GM10847 (cell line): ENCODE results near the gene NABP1.
A peak's percentile ranks its signal among the peaks of the same experiment; 100 is the strongest.

Experiments
- POLR2A ChIP-seq: IDR thresholded peaks from 2 replicates; pipeline ENCODE4 v1.6.1; 2011; ENCODE audit not compliant: insufficient read length; ENCODE audit errors: extremely low read depth

NABP1 gene, protein sequence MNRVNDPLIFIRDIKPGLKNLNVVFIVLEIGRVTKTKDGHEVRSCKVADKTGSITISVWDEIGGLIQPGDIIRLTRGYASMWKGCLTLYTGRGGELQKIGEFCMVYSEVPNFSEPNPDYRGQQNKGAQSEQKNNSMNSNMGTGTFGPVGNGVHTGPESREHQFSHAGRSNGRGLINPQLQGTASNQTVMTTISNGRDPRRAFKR

DNA sequence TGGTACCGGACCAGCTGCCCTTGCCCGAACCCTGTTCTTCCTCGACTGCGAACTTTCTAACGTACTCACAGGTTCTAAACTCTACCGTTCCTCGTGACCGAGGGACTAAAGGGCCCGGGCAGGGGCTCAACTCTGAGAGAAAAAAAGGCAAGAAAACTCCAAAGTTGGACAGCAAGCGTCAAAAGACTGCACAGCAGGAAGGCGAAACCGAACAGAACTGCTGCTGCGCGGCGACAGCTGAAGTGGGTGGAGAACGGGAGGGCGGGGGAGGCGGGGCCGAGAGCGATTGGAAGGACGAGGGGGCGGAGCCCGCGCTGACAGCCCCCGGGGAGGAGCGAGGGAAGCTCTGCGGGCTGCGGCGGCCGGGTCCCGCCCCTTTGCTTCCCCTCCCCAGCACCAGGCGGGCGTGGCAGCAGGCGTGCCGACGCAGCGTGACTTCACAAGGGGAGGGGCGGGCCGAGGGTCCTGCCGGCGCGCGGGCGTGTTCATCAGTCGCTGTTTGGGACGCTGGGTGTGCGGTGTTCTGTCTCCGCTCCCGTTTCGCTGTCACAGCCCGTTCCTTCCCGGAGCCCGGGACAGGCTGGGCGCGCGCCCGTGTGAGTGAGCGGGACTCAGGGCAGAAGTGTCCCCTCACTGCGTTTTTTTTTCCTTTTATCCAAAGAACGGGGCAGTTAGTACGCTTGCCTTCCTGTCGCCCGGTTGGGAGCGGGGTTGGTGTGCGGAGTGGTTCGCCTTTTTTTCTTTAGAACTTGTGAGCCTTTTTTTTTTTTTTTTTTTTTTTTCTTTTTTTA, at the start of gene NABP1:
Gene NABP1 (plus strand): TSS at position 491 of the 791 bp plus-strand sequence. CDS start 479 bp downstream, outside the sequence.
- TF ChIP-seq POLR2A = peak; percentile 100

DNA sequence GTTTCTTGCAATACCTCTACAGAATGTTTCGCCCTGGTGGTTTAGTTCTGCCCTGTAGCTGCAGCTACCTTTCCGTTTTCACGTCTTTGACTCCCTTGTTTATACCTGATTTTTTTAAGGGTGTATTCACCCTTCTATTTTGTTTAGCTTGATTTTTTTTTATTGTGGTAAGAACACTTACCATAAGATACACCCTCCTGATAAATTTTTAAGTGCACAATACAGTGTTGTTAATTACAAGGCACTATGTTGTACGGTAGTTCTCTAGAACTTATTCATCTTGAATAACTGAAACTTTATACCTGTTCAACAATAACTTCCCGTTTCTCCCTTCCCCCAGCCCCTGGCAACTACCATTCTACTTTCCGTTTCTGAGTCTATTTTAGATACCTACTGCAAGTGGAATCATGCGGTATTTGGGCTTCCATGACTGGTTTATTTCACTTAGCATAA, 48.9 kb upstream of the NABP1 start:
- TF ChIP-seq POLR2A = no peak

DNA sequence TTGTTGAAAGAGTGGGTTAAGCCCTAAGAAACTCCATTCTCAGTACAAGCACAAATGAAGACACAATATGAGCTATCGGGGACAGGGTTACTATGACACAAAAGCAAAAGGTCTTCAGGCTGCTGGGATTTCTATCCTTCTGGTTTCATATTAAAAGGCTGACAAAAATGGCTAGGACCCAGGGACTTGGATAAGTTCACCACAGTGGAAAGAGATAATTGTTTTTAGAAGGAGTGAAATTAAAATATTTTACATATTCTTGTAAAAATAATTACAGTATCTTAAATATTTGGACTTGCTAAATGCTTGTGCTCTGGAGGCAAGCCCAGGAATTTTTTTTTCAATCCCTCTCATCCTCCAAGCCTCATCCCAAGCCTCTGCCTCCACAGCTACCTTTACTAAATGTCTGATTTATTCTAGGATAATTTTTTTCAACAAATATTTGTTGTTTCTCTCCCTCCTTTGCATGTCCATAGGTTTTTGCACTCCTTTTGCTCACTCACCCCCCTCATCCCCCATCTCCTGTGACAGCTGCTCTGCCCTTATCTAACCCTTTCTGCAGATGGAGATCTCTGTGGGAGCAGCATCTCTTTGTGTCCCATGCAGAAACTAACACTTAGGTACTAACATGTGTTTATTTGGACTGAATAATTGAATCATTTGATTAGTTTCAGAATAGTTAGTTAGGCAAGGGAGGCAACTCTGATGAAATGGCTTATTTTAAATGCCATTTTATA, 47.8 kb upstream of the NABP1 start:
- no peak for TF ChIP-seq POLR2A

DNA sequence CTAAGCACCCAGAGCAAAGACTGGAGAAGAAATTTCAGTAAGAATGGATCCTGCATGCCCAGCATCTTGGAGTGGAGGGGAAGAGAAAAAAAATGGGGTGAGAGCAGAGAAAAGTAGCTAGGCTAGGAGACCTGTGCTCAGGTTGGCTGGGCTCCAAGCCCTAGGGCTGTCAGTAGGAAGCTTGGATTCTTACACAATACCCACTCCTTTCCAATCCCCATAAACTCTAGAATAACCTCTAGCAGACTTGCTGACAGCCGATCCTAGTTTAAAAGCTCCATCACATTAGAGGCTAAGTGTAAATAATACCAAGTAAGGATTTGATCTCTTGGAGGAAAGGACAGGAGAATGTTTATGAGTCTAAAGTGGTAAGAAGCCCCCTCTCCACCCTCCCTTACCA, 46.2 kb upstream of the NABP1 start:
- no peak for TF ChIP-seq POLR2A

DNA sequence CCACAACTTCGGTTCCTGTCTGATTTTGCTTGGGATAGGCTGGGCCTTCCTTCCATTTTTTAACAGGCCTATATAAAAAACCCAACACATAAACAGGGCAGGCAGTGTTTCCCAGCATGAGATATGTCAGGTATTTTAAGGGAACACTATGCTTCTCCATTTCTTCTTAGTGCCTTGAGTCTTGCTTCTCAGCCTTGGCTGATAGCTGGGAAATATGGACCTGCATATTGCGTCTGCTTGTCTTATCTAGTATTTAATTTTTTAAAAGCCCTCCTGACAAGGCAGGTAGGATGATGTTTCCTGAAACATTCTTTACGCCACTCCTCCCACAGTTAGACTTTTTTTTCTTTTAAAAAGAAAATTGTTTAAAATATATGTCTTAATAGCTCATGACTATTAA, 45.5 kb upstream of the NABP1 start:
- no peak for TF ChIP-seq POLR2A

DNA sequence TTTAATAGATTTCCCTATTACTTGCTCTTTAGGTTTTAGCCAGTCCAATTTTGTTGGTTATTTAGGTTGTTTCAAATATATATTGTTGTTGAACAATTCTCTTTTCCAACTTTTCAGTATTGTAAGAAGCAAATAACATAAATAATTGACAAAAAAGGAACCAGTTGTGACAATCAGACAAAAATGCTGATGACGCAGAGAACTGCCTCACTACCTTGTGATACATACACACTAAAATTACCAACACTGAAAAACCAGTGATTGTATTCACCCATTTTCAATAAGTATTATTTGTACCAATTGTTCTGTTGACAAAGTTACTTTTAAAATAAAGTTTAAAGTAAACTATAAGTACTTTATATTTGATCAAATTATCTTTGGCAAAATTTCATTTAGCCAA, 43.1 kb upstream of the NABP1 start:
- no peak for TF ChIP-seq POLR2A

DNA sequence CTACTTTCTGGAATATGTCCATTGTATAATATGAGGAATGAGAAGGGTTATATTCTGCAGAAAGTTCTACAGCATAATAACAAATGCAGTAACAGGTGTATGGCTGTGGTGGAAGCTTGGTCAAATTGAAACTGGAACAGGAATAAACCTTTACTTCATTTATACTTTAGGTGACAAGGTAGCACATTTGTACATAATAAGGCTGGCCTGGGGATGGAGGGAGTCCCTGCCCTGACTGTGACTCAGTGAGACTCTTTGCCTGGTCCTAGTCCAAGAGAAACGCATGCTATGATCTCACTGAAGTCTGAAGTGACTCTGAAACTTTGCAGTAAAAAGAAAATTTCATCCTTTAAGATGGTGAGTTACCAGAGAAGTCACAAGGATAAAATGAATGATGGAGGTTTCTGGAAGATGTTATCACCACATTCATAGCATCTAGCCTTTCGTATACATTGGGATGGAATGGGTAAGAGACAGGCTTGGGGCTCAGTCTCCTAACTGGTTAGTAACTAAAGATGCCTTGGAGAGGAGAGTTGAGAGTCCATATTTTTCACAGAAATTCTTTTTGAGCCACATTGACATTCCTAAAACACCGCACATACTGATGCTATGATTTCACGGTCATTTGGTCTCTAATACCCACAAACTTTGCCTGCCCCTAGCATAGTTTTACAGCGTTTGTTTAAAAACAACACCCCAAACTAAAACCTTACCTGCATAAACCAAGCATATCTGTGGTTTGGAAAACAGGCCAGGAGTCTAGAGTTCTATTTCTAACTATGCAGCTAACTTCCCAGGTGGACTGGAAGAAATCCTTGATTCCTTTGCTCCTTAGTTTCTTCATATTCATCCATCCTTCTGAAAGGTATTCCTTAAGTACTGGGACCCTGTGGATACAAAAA, 42.4 kb upstream of the NABP1 start:
- TF ChIP-seq POLR2A = no peak

DNA sequence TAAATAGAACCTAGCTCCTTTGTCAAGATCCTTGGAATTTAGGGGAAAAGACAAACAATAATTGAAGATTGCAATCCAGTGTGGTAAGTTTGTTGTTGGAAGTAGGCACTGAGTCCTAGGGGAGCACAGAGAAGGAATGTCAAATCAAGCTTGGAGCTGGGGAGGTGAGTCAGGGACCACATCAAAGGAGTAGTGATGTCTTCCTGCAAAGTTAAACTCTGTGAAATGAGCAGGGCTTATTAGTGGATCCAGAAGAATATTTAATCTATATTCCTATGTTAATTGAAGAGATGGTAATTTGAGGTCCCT, 41.7 kb upstream of the NABP1 start:
- no peak for TF ChIP-seq POLR2A

DNA sequence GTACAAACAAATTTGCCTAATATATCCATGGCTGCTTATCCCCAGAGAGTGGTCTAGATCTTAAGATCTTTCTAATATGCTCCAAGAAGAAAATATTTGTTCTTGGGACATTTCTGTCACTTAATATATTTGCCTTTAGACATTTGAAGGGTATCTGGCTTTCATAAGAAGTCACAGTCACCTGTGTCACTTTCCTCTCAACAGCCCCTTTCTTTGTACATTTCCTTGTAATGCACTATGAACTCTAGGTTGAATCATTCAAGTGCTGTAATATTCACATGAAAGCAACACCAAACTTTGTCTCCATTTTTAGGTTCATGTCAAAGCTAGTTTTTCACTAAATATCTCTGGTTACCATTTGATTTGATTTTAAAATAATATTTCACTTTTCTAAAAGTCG, 41.4 kb upstream of the NABP1 start:
- TF ChIP-seq POLR2A = no peak

DNA sequence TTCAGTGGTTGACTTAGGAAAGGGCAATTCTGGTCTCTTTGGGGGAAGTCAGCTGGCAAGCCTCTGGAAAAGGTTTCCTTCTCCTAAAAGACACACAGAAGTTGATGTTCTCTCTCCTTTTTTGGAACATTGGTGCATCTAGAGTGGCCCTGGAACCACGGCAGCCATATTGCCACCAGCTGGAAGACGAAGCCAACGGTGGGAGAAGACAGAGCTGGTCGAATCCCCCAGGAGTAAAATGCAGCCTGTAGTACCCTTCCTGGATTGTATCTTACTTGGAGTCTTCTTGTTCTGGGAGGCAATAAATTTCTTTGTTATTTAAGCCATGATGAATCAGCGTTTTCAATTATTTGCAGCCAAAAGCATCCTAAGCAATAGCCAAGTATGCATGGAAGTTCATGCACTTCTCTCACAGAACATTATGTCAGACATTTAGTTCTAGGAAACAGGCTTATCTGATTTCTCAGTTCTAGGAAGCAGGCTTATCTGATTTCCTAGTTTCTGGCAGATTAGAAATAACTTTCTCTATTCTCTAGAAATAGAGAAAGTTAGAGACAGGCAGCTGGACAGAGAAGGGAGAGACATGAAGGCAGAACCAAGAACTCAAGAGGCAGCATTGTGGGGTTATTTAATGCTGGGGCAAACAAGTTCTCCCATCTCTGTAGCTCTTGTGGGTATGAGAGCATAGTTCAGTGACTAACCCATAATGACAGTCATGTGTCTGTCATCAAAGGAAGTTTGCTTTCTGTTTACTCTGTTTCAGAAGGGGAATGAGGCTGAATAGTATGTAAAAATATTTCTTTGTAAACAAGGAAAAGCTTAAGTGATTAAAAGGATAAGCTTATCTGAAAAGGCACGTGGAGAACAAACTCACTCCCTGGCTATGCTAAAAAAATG, 40.5 kb upstream of the NABP1 start:
- no peak for TF ChIP-seq POLR2A

DNA sequence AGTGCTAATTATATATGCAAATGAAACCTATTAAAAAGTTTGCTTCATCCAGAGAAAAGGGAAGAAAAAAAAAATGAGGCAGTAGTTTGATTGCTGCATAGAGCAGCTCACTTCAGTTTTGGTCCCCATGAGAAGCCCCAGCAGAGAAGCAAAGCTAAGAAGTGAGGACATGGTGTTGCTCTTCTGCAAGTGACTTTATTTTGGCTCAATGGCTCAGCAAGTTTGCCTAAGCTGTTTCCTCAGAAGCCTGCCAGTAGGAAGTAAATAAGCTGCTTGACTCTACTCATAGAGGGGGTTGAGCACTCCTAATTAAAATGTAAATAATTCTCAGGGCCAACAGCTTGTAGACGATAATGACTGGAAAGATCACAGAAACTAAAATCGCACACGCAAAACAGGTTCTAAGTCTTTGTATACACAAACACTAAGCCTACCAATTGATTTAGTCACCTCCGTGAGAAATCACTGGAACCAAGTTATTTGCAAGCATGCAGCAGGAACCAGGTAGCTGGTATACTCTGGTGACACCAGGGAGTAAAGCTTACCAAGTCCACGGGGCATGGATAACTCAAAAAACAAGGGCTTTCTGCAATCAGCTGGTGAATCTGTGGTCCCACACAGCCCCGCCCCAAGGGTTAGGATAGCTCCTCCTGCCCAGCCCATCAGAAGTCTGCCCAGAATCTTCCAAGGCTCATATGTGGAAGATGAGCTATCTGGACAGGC, 39.7 kb upstream of the NABP1 start:
- no peak for TF ChIP-seq POLR2A

DNA sequence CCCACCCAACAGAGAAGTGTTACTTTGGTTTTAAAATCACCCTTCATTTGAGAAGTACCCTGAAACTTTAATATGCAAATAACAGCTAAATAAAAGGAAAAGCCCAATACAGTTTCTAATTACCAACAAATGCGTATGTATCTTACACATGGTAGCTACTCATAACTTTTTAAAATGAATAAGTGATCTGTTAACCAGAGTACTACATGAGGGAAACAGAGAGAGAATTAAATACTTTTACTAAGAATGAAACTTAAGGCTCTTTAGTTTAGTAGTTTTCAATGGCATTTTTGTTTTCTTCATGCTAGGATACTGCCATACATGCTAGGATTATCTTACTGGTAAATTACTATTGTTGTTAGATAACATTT, 39.1 kb upstream of the NABP1 start:
- TF ChIP-seq POLR2A = no peak

DNA sequence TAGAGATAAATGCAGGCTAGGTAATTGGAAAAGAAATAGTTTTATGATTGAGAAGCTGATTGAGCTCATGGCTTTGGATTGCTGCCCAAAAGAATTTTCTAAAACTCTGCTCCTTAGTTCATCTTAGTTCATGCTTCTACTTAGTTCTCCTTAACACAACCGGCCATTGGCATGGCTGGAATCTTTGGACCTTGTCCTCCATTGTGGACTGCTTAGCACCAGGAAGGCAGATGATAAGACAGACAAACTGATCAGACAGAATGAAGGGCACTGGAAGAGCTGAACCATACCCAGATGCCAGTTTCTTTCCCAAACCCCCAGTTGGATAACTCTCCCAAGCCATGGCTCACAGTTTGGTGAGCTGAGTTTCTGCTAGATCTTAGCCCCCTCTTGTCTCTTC, 36.3 kb upstream of the NABP1 start:
- TF ChIP-seq POLR2A = no peak

DNA sequence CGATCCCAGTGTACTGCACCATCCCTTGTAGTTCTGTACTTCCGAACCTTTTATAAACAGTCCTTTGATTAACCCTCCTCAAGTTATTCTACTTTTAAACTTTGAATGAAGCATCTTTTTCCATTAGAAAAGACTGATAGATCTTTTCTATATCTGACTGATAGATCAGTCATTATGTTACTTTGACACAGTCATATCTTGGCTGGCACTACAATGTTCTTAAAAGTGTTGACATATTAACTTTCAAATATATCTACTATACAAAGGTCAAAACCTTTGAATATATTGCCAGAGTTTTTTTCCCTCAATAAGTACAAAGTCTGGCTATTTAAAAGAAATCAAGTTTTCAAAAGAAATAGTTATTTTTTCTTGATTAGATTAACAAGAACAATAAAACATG, 35.4 kb upstream of the NABP1 start:
- no peak for TF ChIP-seq POLR2A
